CD4-positive, alpha-beta T cell (primary cell): Measurements from ENCODE around the gene RERE. TPM values are rescaled to one million over a fixed set of nuclear protein-coding genes. Genes with fewer than 3 reads are reported as not detected.

Source experiments
- ATAC-seq: fragments of 200-7000 bp; cut with Tn5 transposase; one replicate; pipeline ENCODE4 v1.10.0; 2022; ENCODE audit warnings: mild to moderate bottlenecking; ENCODE audit not compliant: poor library complexity
- CTCF ChIA-PET: fragments of 350-600 bp; sonication (Branson Sonifier 250); formaldehyde crosslinking; loops from one replicate; lab custom pipeline; 2021; ENCODE audit warnings: antibody characterized with exemption, inconsistent platforms; lab: Charles Lee
- POLR2A ChIA-PET: fragments of 350-600 bp; sonication (Branson Sonifier 250); formaldehyde crosslinking; loops from one replicate; lab custom pipeline; 2021; ENCODE audit warnings: antibody characterized with exemption, inconsistent platforms; lab: Charles Lee
- DNase-seq, 14 experiments: peaks; one replicate each; pipeline ENCODE4 v3.0.0-alpha.2; 2013 to 2020; ENCODE audit warnings: mixed read lengths in 2 of 14
- H3K27ac ChIP-seq, 2 donors: one replicate each; pipeline versions ENCODE4 v1.5.1 to v1.7.0; 2013; ENCODE audit warnings: low read length in 2 of 2, low read depth in 1 of 2, mild to moderate bottlenecking in 1 of 2
- H3K27me3 ChIP-seq, 2 experiments: 1 replicate in 1 of 2; 2 replicates in 1 of 2; pipeline versions ENCODE4 v1.6.1 to v1.7.0; 2013; ENCODE audit warnings: low read length in 2 of 2, control low read depth in 1 of 2, mild to moderate bottlenecking in 1 of 2, moderate library complexity in 1 of 2; ENCODE audit not compliant: insufficient read depth in 2 of 2, control insufficient read depth in 1 of 2
- H3K36me3 ChIP-seq: one replicate; pipeline ENCODE4 v1.6.1; 2013; ENCODE audit warnings: low read length, control low read depth; ENCODE audit not compliant: insufficient read depth
- H3K4me1 ChIP-seq: one replicate; pipeline ENCODE4 v1.6.1; 2013; ENCODE audit warnings: low read length, control low read depth; ENCODE audit not compliant: insufficient read depth
- H3K4me3 ChIP-seq: one replicate; pipeline ENCODE4 v1.5.1; 2013; ENCODE audit warnings: mild to moderate bottlenecking, low read length, moderate library complexity
- H3K9me3 ChIP-seq, 2 experiments: 1 replicate in 1 of 2; 2 replicates in 1 of 2; pipeline versions ENCODE4 v1.6.1 to v1.7.0; 2013; ENCODE audit warnings: low read length in 2 of 2, mild to moderate bottlenecking in 2 of 2, control low read depth in 1 of 2, moderate library complexity in 1 of 2; ENCODE audit not compliant: control insufficient read depth in 1 of 2, insufficient read depth in 1 of 2
- H3K27ac Mint-ChIP-seq: one replicate; pipeline ENCODE4 v1.8.0; 2020; ENCODE audit warnings: mixed read lengths
- H3K27me3 Mint-ChIP-seq: one replicate; pipeline ENCODE4 v1.8.0; 2021; ENCODE audit warnings: mixed read lengths
- H3K36me3 Mint-ChIP-seq: one replicate; pipeline ENCODE4 v1.8.0; 2021; ENCODE audit warnings: low read depth, mixed read lengths
- H3K4me1 Mint-ChIP-seq: one replicate; pipeline ENCODE4 v1.8.0; 2021; ENCODE audit warnings: low read depth, mixed read lengths
- H3K4me3 Mint-ChIP-seq: one replicate; pipeline ENCODE4 v1.8.0; 2020; ENCODE audit warnings: mild to moderate bottlenecking, mixed read lengths
- H3K9me3 Mint-ChIP-seq: one replicate; pipeline ENCODE4 v1.8.0; 2020; ENCODE audit warnings: mixed read lengths
- intact Hi-C, 2 experiments: fragments of 100-400 bp; cut with DNase I in 1 of 2; cut with micrococcal nuclease in 1 of 2; formaldehyde crosslinking; loops; one replicate each; pipeline versions ENCODE4 v1.15.1 to v1.9.0; 2023 to 2025; cut with DNase I, micrococcal nuclease
- total RNA-seq, 174 experiments: library from RNA in 2 of 174; stranded (reverse) in 2 of 174; gene quantifications; one replicate each; pipeline ENCODE4 v1.2.3 and lab custom pipeline; 2021 to 2026
- TF ChIP-seq, protein P1 (sequence below): fragments of 200-600 bp; IDR thresholded peaks from one replicate; pipeline ENCODE4 v1.8.0; 2022; ENCODE audit warnings: antibody characterized with exemption, mild to moderate bottlenecking

The RERE gene
- total RNA-seq, 2 experiments from 2014 or later, result 78.4 to 84.0 TPM

DNA sequence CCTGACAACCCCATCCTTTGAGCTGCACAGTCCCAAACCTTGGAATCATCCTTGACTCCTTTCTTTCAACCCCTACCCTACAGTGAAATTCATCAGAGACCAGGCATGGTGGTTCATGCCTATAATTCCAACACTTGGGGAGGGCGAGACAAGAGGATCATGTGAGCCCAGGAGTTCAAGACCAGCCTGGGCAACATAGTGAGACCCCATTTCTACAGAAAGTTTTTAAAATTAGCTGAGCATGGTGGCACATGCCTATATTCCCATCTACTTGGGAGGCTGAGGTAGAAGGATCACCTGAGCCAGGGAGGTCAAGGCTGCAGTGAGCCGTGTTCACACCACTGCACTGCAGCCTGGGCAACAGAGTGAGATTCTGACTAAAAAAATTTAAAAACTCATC is 34.5 kb downstream of the RERE start:
- Mint-ChIP-seq H3K36me3 (no peaks in the 10 kb centered on the region), H3K9me3 (no peaks in the 10 kb centered on the region), H3K27ac (no peak overlapping the region), H3K27me3 (no peaks in the 10 kb centered on the region), H3K4me3 (no peak overlapping the region), H3K4me1 (peaks cover 22% of the 10 kb centered on the region)
- no peak for ATAC-seq
- H3K27ac ChIP-seq, result no peak overlapping the region
- TF ChIP-seq, protein P1, sequence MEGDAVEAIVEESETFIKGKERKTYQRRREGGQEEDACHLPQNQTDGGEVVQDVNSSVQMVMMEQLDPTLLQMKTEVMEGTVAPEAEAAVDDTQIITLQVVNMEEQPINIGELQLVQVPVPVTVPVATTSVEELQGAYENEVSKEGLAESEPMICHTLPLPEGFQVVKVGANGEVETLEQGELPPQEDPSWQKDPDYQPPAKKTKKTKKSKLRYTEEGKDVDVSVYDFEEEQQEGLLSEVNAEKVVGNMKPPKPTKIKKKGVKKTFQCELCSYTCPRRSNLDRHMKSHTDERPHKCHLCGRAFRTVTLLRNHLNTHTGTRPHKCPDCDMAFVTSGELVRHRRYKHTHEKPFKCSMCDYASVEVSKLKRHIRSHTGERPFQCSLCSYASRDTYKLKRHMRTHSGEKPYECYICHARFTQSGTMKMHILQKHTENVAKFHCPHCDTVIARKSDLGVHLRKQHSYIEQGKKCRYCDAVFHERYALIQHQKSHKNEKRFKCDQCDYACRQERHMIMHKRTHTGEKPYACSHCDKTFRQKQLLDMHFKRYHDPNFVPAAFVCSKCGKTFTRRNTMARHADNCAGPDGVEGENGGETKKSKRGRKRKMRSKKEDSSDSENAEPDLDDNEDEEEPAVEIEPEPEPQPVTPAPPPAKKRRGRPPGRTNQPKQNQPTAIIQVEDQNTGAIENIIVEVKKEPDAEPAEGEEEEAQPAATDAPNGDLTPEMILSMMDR, result no peak
- no peaks in the 10 kb centered on the region for H3K27me3 ChIP-seq
- H3K4me1 ChIP-seq, result no peaks in the 10 kb centered on the region
- H3K9me3 ChIP-seq, result no peaks in the 10 kb centered on the region
- ChIA-PET CTCF (no interaction called here), POLR2A (no interaction called here)
- no peak for DNase-seq
- H3K4me3 ChIP-seq, result no peak overlapping the region
- intact Hi-C loops, result no loop called here
- no peaks in the 10 kb centered on the region for H3K36me3 ChIP-seq

DNA sequence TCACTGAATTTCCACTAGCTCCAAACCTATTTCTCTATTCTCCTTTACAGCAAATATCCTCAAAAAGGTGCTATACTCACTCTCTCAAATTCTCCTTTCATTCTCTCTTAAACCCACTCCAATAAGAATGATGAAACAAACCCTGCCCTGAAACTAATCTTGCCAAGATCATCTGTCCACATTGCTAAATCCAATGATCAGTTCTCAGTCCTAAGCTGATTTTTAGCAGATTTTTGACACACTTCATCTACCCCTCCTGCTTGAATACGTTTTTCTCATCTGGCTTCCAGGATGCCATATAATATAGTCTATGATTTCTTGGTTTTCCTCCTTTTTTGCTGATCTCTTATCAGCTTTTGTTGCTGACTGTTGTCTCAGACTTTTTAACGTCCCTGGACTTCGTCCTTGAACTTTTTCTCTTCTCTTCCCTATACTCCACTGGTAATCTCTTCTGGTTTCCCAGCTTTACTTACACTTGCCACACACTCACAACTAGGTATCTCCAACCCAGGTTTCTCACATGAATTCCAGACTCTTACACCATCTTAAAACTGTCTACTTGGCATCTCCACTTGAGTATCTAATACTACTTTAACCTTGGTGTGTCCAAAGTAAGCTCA is 35.3 kb downstream of the RERE start:
- TF ChIP-seq, protein P1, result no peak
- no peak for ATAC-seq
- Mint-ChIP-seq H3K36me3 (no peaks in the 10 kb centered on the region), H3K9me3 (no peaks in the 10 kb centered on the region), H3K4me3 (no peak overlapping the region), H3K27ac (no peak overlapping the region), H3K4me1 (peaks cover 22% of the 10 kb centered on the region), H3K27me3 (no peaks in the 10 kb centered on the region)
- POLR2A ChIA-PET, result no interaction called here
- no peaks in the 10 kb centered on the region for H3K4me1 ChIP-seq
- H3K27me3 ChIP-seq, result no peaks in the 10 kb centered on the region
- intact Hi-C loops, result no loop called here
- H3K27ac ChIP-seq, result no peak overlapping the region
- DNase-seq, result no peak
- CTCF ChIA-PET, result no interaction called here
- H3K4me3 ChIP-seq, result no peak overlapping the region
- no peaks in the 10 kb centered on the region for H3K36me3 ChIP-seq
- H3K9me3 ChIP-seq, result no peaks in the 10 kb centered on the region

DNA sequence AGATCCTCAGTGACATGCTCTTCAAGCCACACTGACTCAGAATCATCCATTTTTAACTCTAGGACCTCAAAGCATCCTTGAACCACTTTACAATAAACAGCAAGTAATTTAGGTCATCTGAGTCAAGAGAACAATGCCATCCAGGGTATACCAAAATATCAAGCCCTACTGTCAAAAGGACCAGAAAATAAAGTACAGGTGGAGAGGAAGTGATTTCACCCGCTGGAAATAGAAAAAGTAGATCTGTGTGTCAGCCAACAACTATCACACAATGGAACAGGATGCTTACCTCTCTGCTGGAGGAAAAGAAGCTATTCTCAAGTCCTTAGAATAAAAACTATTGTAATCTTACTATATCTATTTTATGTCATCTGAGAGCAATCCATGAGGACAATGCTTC is 37.0 kb downstream of the RERE start:
- H3K9me3 Mint-ChIP-seq, result no peaks in the 10 kb centered on the region
- DNase-seq (no peak), ATAC-seq (peak; percentile 8)
- H3K4me1 ChIP-seq, result no peaks in the 10 kb centered on the region
- peaks cover 22% of the 10 kb centered on the region for H3K4me1 Mint-ChIP-seq
- ChIA-PET POLR2A (no interaction called here), CTCF (no interaction called here)
- H3K27me3 ChIP-seq, result no peaks in the 10 kb centered on the region
- no peak overlapping the region for H3K27ac ChIP-seq
- intact Hi-C loops, result no loop called here
- H3K27ac Mint-ChIP-seq, result no peak overlapping the region
- H3K36me3 ChIP-seq, result no peaks in the 10 kb centered on the region
- H3K27me3 Mint-ChIP-seq, result no peaks in the 10 kb centered on the region
- H3K4me3 ChIP-seq, result no peak overlapping the region
- H3K36me3 Mint-ChIP-seq, result no peaks in the 10 kb centered on the region
- no peak overlapping the region for H3K4me3 Mint-ChIP-seq
- H3K9me3 ChIP-seq, result no peaks in the 10 kb centered on the region
- TF ChIP-seq, protein P1, result no peak
